ENCODE measurements around the gene TTLL11.

GRCh38 chr9:121784731-121785411 is 308.2 kb downstream of the TTLL11 start:
- TF ChIP-seq EZH2phosphoT487 (IDR thresholded peaks at IDR 0.05; ENCODE audit: insufficient read depth, low read depth) (no peak), EZH2 (IDR thresholded peaks at IDR 0.05; ENCODE audit: insufficient read depth, poor library complexity, severe bottlenecking) (no peak)
